Osteoblast (primary cell): ENCODE measurements around the gene SNED1. TPM values are rescaled to one million over a fixed set of nuclear protein-coding genes. Genes with fewer than 3 reads are reported as not detected.

Experiments
- DNase-seq: peaks from one replicate; pipeline ENCODE4 v3.0.0; 2011; ENCODE audit warnings: low spot score, mixed read lengths; ENCODE audit not compliant: insufficient read length; ENCODE audit errors: missing footprints
- H2AFZ ChIP-seq: 2 replicates; pipeline ENCODE4 v1.6.0; 2011; ENCODE audit warnings: mild to moderate bottlenecking, low read length
- H3K27ac ChIP-seq: 2 replicates; pipeline ENCODE4 v1.5.1; 2011; ENCODE audit warnings: mild to moderate bottlenecking, low read depth, low read length, moderate library complexity
- H3K27me3 ChIP-seq: 2 replicates; pipeline ENCODE4 v1.6.0; 2012; ENCODE audit warnings: mild to moderate bottlenecking, control low read depth, inconsistent platforms, low read length, moderate library complexity; ENCODE audit not compliant: insufficient read depth
- H3K36me3 ChIP-seq: 2 replicates; pipeline ENCODE4 v1.5.1; 2011; ENCODE audit warnings: mild to moderate bottlenecking, low read length, control low read depth, moderate library complexity; ENCODE audit not compliant: insufficient read depth
- H3K4me1 ChIP-seq: 2 replicates; pipeline ENCODE4 v1.5.1; 2011; ENCODE audit warnings: mild to moderate bottlenecking, low read length, control low read depth, moderate library complexity; ENCODE audit not compliant: insufficient read depth
- H3K4me2 ChIP-seq: 2 replicates; pipeline ENCODE4 v1.6.0; 2011; ENCODE audit warnings: mild to moderate bottlenecking, low read length; ENCODE audit not compliant: insufficient read depth
- H3K4me3 ChIP-seq: fragments of 200-600 bp; sonication (generic); 3 replicates; pipeline ENCODE4 v1.5.1; 2012; ENCODE audit warnings: mild to moderate bottlenecking, low read length, inconsistent platforms; ENCODE audit not compliant: insufficient read depth
- H3K79me2 ChIP-seq: 2 replicates; pipeline ENCODE4 v1.6.0; 2012; ENCODE audit warnings: mild to moderate bottlenecking, low read length, control low read depth, inconsistent platforms; ENCODE audit not compliant: insufficient read depth
- H3K9me3 ChIP-seq: 2 replicates; pipeline ENCODE4 v1.5.1; 2011; ENCODE audit warnings: low read depth, low read length, control low read depth
- H4K20me1 ChIP-seq: 2 replicates; pipeline ENCODE4 v1.6.0; 2012; ENCODE audit warnings: mild to moderate bottlenecking, low read length, control low read depth; ENCODE audit not compliant: insufficient read depth
- total RNA-seq: library from RNA; depleted of rRNA; stranded (reverse); fragments of >200 nt; gene quantifications from 2 replicates; pipeline ENCODE4 v1.2.3, GENCODE V29; 2012
- TF ChIP-seq, protein P1 (sequence below): IDR thresholded peaks from 2 replicates; pipeline ENCODE4 v1.5.1; 2011; ENCODE audit warnings: mild to moderate bottlenecking, low read depth, low read length, moderate library complexity; ENCODE audit errors: extremely low read depth

The SNED1 gene
- total RNA-seq, 1 donor: 94.8 TPM

- Histone ChIP-seq H3K79me2 (no peaks in the 10 kb centered on the region), H3K4me2 (no peak overlapping the region), H3K27ac (no peak overlapping the region)
These were observed 75.0 kb downstream of the SNED1 start for GRCh38 chr2:241073166-241074064.

GRCh38 chr2:241074065-241074818 lies 75.8 kb downstream of the SNED1 start:
- Histone ChIP-seq H3K36me3 (peaks cover 23% of the 10 kb centered on the region), H2AFZ (no peak overlapping the region), H3K4me2 (no peak overlapping the region), H3K27ac (no peak overlapping the region), H3K79me2 (no peaks in the 10 kb centered on the region), H3K4me3 (no peak overlapping the region), H4K20me1 (peaks cover 5% of the 10 kb centered on the region), H3K9me3 (no peaks in the 10 kb centered on the region), H3K4me1 (no peaks in the 10 kb centered on the region), H3K27me3 (no peaks in the 10 kb centered on the region)
- DNase-seq: peak; percentile 83
- TF ChIP-seq, protein P1, sequence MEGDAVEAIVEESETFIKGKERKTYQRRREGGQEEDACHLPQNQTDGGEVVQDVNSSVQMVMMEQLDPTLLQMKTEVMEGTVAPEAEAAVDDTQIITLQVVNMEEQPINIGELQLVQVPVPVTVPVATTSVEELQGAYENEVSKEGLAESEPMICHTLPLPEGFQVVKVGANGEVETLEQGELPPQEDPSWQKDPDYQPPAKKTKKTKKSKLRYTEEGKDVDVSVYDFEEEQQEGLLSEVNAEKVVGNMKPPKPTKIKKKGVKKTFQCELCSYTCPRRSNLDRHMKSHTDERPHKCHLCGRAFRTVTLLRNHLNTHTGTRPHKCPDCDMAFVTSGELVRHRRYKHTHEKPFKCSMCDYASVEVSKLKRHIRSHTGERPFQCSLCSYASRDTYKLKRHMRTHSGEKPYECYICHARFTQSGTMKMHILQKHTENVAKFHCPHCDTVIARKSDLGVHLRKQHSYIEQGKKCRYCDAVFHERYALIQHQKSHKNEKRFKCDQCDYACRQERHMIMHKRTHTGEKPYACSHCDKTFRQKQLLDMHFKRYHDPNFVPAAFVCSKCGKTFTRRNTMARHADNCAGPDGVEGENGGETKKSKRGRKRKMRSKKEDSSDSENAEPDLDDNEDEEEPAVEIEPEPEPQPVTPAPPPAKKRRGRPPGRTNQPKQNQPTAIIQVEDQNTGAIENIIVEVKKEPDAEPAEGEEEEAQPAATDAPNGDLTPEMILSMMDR: no peak

More at GRCh38 chr2:241073166-241074064, 75.0 kb downstream of the SNED1 start:
- no peaks in the 10 kb centered on the region for H3K27me3 ChIP-seq
- no peaks in the 10 kb centered on the region for H3K9me3 ChIP-seq
- peaks cover 5% of the 10 kb centered on the region for H4K20me1 ChIP-seq
- DNase-seq: peak; percentile 61
- no peak overlapping the region for H2AFZ ChIP-seq
- H3K4me3 ChIP-seq: no peak overlapping the region
- H3K4me1 ChIP-seq: no peaks in the 10 kb centered on the region
- TF ChIP-seq, protein P1: no peak
- peaks cover 28% of the 10 kb centered on the region for H3K36me3 ChIP-seq

GRCh38 chr2:241074901-241075540 lies 76.6 kb downstream of the SNED1 start:
- DNase-seq: peak; percentile 65
- Histone ChIP-seq H3K36me3 (peaks cover 20% of the 10 kb centered on the region), H2AFZ (no peak overlapping the region), H3K27ac (no peak overlapping the region), H3K4me2 (no peak overlapping the region), H3K79me2 (no peaks in the 10 kb centered on the region), H3K27me3 (no peaks in the 10 kb centered on the region), H3K4me3 (no peak overlapping the region), H3K9me3 (no peaks in the 10 kb centered on the region), H3K4me1 (no peaks in the 10 kb centered on the region), H4K20me1 (peaks cover 5% of the 10 kb centered on the region)
- TF ChIP-seq, protein P1: no peak
